GM18951 (cell line): ENCODE data around the gene CPA1.

Experiments used
- POLR2A ChIP-seq: IDR thresholded peaks from 4 replicates; pipeline ENCODE4 v1.6.1; 2011; ENCODE audit warnings: mild to moderate bottlenecking; ENCODE audit not compliant: insufficient read length, insufficient read depth; ENCODE audit errors: extremely low read depth
- in situ Hi-C: fragments of 300-500 bp; cut with MboI; formaldehyde crosslinking; loops from one replicate; pipeline ENCODE4 v1.12.0; 2022; ENCODE audit warnings: low sequenced_read_pairs, mixed read lengths, inconsistent platforms; ENCODE audit not compliant: unreplicated experiment

The CPA1 gene

DNA sequence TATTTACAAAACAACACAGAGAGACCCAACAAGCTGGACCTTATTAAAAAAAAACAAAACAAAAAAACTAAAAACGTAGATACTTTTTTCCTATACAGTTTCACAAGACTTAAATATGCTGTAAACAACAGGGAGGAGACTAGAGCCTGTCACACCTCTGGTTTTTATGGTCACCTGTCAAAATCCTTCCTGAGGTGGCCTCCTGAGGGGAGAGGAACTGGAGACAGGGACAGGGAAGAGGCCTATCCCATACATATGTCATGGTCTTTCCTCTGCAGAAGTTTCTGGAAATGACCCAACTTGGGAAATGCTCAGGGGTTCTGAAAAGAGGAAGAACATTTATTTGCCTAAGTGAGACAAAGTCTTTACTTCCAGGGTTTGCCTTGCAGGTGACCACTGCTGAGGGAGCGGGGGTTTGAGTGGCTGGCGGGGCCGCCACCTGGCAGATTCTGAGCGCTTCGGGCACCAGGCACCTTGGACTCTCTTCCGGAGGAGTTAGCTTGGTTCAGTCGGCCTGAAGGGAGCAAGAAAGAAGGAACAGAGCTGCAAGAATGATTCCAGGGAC is 18.3 kb downstream of the CPA1 start:
- in situ Hi-C loops = no loop called here
- TF ChIP-seq POLR2A = no peak

DNA sequence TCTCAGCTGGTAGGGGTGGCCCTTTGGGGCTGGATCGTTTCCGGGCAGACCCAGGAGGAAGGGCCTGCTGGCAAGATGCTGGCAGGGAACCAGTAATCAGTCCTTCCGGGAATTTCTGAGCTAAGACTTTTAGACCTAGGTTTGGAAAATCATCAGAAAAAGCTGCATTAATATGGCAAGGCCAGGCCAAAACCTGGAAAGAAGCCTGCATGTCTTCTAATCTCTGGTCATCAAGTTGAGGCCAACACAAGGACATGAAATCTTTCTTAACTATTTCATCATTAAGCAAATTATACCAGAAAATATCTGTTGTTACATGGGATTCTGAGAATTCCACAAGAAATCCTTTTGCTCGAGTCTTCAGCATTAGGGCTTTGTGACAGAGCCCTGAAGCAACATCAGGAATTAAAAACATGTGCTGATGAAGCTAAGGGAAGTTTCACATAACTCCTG is 19.9 kb downstream of the CPA1 start:
- no peak for TF ChIP-seq POLR2A
- in situ Hi-C loops = no loop called here

DNA sequence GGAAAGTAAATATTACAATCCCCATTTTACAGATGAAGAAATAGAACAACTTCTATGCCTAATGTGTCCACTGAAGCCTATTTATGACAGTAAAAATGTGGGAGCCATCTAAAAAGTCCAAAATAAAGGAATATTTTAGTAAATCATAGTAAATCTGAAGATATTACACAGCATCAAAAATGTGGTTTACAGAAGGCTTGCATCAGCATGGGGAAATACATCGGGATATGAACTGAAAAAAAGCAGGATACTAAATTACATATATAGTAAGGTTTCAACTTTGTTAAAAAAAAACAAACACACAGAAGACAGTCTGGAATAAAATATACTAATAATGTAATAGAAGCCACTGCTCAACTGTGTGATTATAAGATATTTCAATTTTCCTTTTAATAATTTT is 20.8 kb downstream of the CPA1 start:
- TF ChIP-seq POLR2A = no peak

DNA sequence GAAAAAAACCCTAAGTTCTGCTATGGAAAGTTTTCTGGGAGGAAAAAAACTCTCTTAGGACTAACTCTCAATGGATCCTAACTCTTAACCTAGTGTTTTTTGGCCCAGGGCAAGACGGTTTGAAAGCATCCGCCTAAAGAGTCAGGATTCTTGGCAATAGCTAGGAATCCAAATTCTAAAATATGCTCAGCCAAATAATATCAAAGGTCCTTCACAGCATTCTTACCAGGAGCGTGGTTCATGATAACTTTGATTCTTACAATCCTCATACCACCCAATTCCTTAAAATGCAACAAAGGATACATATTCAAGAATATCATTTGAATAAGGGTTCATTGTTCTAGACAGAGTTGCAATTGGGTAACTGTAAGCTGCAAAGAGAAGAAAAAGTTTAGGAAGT is 21.3 kb downstream of the CPA1 start:
- in situ Hi-C loops = no loop called here
- TF ChIP-seq POLR2A = no peak

More for the DNA sequence above, 20.8 kb downstream of the CPA1 start:
- in situ Hi-C loops = no loop called here

DNA sequence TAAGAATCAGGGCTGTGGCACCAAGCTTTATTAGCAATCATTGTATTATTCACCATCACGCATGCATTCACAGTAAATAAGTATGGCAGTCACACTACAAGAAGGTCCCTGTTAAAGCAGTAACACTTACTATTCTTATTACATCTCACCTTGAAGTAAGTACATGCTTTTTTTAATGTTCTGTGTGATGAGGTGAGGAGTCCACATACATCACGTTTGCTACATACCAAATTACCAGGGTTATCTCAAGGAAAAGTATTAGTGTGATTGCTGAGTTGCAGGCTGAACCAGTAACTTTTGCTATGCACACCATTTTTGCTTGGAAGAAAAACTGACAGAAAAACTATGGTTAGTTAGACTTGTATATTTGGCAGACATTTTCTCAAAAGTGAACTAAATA is 24.7 kb downstream of the CPA1 start:
- no peak for TF ChIP-seq POLR2A
- in situ Hi-C loops = no loop called here

DNA sequence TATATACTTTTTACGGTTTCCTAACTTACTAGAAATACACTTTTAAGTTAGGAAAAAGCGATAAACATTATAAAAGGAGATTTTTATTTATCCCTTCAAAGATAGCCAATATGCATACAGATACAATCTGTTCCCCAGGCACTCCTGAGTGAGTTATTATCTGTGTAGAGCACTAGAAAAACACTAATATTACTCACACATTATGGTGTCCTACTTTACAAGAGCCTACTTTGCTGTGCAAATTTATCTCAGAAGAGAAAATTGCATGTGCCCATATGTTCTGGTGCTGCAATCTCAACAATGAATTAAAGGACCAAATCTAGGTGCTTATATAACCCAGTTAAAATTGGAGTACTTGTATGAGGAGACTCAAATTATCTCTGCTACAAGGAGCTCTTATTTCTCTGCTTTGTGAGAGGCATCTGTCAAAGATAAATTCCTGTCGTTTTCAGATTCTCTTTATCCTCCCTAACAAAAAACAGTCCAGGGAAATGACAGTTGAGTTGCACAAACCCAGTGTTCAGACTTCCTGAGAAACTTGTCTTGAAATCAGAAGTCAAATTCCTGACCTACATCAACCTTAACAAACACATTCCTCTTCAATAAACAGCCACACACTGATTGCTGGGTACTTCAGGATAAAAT is 28.9 kb downstream of the CPA1 start:
- TF ChIP-seq POLR2A = no peak
- in situ Hi-C loops = no loop called here

DNA sequence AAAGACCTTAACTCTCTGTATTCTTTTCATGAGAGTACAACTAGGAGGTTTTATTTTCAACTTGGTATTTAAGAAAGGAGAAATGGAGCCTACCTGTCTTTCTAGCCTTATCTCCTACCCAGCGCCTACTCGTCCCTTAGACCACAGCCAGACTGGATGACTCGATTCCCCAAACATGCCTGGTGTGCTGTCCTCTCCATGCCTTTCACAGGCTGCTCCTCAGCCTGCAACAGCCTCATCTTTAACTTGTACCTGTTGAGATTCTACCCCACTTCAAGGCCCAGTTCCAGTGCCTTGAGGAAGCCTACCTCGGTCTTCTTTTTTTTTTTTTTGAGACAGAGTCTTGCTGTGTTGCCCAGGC is 29.4 kb downstream of the CPA1 start:
- no peak for TF ChIP-seq POLR2A
- in situ Hi-C loops = no loop called here

DNA sequence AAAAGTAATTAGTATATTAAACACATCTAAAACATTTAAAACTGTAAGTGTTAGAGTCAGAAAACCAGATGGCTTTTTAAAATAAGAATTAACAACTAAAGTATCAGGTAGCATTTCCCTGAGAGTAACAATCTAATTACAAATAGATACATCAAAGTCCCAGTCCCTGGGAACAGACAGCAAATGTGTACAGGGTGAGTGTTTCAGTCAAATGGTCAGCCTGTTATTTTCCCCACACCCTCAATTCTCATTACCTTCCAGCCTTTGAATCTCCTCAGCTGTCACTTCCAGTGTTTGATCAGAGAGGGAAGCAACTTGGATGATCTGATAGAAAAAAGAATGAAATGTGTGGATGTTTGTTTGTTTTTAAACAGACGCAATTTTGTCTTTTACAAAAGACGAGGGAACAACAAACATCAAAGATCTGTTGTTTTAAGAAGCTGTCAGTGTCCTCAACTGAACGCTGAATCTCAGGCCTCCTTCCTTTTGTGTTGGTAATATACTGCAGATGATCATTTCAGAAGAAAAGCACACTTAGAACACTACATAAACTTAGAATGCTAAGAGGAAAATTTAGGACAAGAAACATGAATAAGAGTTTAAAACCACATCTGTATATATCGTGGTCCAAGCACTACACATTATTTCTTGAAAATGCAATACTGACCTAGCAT is 30.7 kb downstream of the CPA1 start:
- TF ChIP-seq POLR2A = no peak

DNA sequence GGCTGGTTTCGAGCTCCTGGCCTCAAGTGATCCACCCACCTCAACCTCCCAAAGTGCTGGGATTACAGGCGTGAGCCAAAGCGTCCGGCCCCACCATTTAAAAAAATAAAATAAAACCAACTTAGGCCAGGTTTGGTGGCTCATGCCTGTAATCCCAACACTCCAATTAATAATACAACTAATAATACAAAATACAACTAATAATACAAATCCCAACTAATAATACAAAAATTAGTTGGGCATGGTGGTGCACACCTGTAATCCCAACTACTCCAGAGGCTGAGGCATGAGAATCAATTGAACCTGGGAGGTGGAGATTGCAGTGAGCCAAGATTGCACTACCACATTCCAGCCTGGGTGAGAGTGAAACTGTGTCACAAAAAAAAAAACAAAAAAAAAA is 32.9 kb downstream of the CPA1 start:
- TF ChIP-seq POLR2A = no peak
- in situ Hi-C loops = no loop called here

More for the DNA sequence above, 30.7 kb downstream of the CPA1 start:
- in situ Hi-C loops = no loop called here

DNA sequence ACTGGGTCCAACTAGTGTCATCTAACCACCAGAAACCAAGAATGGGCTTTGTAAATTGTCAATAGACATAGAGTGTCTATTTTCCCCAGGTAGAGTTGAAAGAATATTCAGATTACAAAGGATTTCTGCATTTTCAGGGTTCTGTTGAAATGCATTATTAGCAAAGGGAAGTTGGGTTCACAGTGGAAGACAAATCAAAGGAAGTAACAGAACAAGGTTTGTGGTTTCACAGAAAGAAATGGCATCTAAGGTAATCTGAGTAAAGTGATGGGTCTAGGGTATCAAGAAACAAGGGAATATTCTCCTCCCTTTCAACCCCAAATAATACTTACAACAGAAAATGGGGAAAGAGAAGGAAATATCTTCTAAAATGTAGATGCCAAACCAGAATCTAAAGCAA is 34.7 kb downstream of the CPA1 start:
- in situ Hi-C loops = no loop called here
- TF ChIP-seq POLR2A = no peak

DNA sequence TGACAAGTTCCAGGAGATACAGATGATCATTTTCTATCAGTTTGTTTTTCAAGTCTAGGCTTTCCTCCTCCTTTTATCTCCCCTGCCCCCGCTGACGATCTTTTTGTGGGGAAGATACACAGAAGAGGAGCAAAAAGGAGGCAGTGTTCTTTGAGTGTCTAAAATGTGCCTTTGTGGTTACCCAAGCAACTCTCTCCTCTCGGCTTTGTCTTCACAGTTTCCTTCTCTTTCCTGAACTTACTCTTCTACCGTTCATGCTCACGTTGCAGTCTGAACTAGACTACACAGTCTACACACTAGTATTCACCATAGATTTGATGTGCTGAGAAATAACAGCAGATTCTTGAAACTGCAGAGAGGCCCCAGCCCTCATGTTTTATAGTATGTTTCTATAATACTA is 36.9 kb downstream of the CPA1 start:
- no peak for TF ChIP-seq POLR2A
- in situ Hi-C loops = no loop called here

DNA sequence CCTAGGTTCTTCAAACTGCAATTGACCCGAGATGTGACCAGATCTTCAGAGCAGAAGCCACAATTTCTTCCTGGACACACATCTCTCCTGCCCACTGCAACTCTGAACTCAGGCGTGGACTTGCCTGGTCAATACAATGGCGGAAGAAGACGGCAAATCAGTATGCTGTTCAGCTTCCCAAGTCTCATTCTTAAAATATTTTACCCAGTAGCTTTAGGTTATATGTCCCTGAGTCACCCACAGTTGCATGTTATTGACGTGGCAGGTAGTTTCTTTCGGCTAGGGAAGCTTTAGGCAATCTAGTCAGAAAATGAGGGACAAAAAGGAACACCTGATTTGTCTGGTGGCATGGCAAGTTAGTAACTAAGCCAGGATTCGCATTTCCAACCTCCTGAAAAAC is 38.0 kb downstream of the CPA1 start:
- no peak for TF ChIP-seq POLR2A
- in situ Hi-C loops = no loop called here

DNA sequence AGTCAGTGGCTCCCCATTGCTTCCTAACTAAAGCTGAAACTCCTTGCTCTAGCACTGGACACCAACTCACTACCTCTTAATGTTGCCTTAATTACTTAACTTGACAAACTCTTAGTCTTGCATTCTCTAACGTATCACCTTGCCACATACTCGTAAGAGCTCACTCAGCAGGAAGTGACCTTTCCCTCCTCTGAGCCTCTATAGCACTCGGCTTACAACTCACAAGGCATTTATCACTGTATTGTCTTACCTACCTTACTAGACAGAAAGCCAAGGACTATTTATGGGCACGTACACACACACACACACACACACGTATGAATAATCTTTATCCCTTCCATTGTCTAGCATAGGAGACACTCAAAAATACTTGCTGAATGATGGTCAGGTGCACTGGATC is 39.4 kb downstream of the CPA1 start:
- in situ Hi-C loops = no loop called here
- TF ChIP-seq POLR2A = no peak

DNA sequence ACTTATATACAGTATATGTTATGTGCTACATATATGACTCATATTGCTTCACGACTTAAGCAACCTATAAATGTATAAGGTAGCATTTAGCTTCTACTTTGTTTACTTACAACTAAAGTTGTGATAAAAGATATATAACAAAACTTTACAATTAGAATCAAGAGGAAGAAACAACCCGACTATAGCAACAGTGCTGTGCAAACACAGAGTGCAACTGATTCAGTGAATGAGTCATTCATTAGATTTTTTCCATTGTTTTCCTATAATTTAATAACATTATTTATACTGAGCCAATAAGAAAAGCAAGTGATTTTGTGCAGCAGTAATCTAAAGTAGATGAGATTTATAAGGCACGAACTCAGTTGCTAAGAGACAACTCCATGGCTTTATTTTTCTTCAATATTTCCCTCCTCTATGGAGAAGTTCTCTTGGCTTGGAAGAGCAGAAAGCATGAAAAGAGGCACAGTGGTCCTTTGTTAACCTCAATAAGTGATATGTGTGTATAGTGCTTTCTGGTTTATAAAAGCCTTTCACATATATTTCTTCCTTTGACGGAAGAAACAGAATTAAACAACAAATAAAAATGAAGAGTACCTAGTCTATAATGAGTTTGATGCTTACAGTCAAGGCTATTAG is 40.8 kb downstream of the CPA1 start:
- in situ Hi-C loops = no loop called here
- TF ChIP-seq POLR2A = no peak
